Measurements from ENCODE around the gene PLEKHA3. TPM values are rescaled to one million over a fixed set of nuclear protein-coding genes. Genes with fewer than 3 reads are reported as not detected.

PLEKHA3 gene
- total RNA-seq, 1 experiment from 2014 or later = 25.9 TPM

GRCh38 chr2:178498137-178498536 lies 17.9 kb downstream of the PLEKHA3 start:
- Mint-ChIP-seq H3K9me3 (no peaks in the 10 kb centered on the region), H3K27me3 (ENCODE audit: low read depth) (no peaks in the 10 kb centered on the region), H3K4me3 (no peak overlapping the region), H3K4me1 (no peaks in the 10 kb centered on the region), H3K27ac (no peak overlapping the region), H3K36me3 (ENCODE audit: insufficient read depth in 1 of 3, low read depth in 3 of 3) (peaks cover 17 to 59% (median 32%) of the 10 kb centered on the region in 3 experiments; a peak in 6 of 7 replicates)
- Histone ChIP-seq H4K5ac (ENCODE audit: insufficient read length, low read depth, low read length) (no peak overlapping the region), H3K4me2 (ENCODE audit: insufficient read depth, insufficient read length, low read length) (no peak overlapping the region), H3K23me2 (ENCODE audit: insufficient read length, low read depth, low read length, poor library complexity, severe bottlenecking) (no peaks in the 10 kb centered on the region), H2BK120ac (ENCODE audit: low read depth, low read length, poor library complexity, severe bottlenecking) (no peak overlapping the region), H4K8ac (replicated peaks; ENCODE audit: insufficient read length, low read depth, low read length) (no peak overlapping the region), H3K27ac (ENCODE audit: insufficient read length, low read depth, low read length) (no peak overlapping the region), H3K4me1 (ENCODE audit: insufficient read depth, low read length) (no peaks in the 10 kb centered on the region), H3T11ph (ENCODE audit: low read length) (no peak overlapping the region), H3K79me1 (ENCODE audit: insufficient read depth, low read depth, low read length, poor library complexity, severe bottlenecking) (no peaks in the 10 kb centered on the region), H3K14ac (ENCODE audit: insufficient read depth, low read length) (no peak overlapping the region), H3K9me3 (ENCODE audit: control insufficient read depth, low read depth, low read length) (no peaks in the 10 kb centered on the region), H2AK5ac (ENCODE audit: insufficient read length, low read length) (no peak overlapping the region), H4K20me1 (ENCODE audit: control insufficient read depth, insufficient read depth, insufficient read length) (no peaks in the 10 kb centered on the region), H3K18ac (ENCODE audit: insufficient read length, low read depth, low read length) (no peak overlapping the region), H3K4ac (ENCODE audit: low read depth, low read length) (no peak overlapping the region), H2BK5ac (ENCODE audit: insufficient read length, low read length) (no peak overlapping the region), H3K9ac (ENCODE audit: extremely low read depth, insufficient read length, low read length) (no peak overlapping the region), H2BK12ac (ENCODE audit: insufficient read length, low read depth, low read length) (no peak overlapping the region), H3K23ac (ENCODE audit: insufficient read length, low read depth, low read length) (no peak overlapping the region), H3K27me3 (ENCODE audit: insufficient read depth, low read length) (no peaks in the 10 kb centered on the region), H3K79me2 (ENCODE audit: insufficient read depth, low read length) (no peaks in the 10 kb centered on the region), H2AFZ (ENCODE audit: low read length) (no peak overlapping the region), H2BK15ac (ENCODE audit: low read depth, low read length) (no peak overlapping the region), H4K91ac (ENCODE audit: insufficient read length, low read depth, low read length) (no peak overlapping the region), H2BK20ac (ENCODE audit: low read depth, low read length, poor library complexity, severe bottlenecking) (no peak overlapping the region), H3K56ac (ENCODE audit: insufficient read length, low read depth, low read length) (no peak overlapping the region)
- TF ChIP-seq CTCF (conservative IDR thresholded peaks at IDR 0.05) = no peak
- DNase-seq = no peak

Measured in H9 (cell line).